AG10803 (cell line): Measurements from ENCODE around the gene CERS3.

Experiments used
- DNase-seq: peaks from one replicate; pipeline ENCODE4 v3.0.0; 2010; ENCODE audit warnings: low read depth
- H3K4me3 ChIP-seq: 2 replicates; pipeline ENCODE4 v1.5.1; 2011; ENCODE audit warnings: mild to moderate bottlenecking, low read length, control low read depth
- TF ChIP-seq, protein P1 (sequence below): conservative IDR thresholded peaks from 2 replicates; pipeline ENCODE4 v1.5.1; 2011; ENCODE audit warnings: mild to moderate bottlenecking, low read length, control low read depth, inconsistent platforms

Gene CERS3

DNA sequence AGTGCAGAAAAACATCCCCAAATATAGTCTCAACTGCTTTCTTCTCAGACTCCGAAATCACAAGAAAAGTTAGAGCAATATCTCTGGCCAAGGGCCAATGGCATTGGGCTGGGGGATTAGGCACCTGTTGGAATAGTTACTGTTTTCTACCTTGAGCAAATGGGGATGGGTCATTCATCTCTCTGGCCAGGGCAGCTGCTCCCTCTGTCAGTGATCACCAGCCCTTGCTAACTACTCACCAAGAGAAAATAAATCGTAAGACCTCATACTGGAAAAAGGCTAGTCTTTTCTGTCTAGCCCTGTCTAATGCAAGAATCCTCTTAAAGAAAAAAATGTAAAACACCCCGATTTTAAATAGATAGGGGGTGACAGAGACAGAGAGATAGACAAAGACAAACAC lies 10.9 kb downstream of the CERS3 start:
- no peak for DNase-seq
- TF ChIP-seq, protein P1, sequence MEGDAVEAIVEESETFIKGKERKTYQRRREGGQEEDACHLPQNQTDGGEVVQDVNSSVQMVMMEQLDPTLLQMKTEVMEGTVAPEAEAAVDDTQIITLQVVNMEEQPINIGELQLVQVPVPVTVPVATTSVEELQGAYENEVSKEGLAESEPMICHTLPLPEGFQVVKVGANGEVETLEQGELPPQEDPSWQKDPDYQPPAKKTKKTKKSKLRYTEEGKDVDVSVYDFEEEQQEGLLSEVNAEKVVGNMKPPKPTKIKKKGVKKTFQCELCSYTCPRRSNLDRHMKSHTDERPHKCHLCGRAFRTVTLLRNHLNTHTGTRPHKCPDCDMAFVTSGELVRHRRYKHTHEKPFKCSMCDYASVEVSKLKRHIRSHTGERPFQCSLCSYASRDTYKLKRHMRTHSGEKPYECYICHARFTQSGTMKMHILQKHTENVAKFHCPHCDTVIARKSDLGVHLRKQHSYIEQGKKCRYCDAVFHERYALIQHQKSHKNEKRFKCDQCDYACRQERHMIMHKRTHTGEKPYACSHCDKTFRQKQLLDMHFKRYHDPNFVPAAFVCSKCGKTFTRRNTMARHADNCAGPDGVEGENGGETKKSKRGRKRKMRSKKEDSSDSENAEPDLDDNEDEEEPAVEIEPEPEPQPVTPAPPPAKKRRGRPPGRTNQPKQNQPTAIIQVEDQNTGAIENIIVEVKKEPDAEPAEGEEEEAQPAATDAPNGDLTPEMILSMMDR = no peak
- H3K4me3 ChIP-seq = no peak overlapping the region

DNA sequence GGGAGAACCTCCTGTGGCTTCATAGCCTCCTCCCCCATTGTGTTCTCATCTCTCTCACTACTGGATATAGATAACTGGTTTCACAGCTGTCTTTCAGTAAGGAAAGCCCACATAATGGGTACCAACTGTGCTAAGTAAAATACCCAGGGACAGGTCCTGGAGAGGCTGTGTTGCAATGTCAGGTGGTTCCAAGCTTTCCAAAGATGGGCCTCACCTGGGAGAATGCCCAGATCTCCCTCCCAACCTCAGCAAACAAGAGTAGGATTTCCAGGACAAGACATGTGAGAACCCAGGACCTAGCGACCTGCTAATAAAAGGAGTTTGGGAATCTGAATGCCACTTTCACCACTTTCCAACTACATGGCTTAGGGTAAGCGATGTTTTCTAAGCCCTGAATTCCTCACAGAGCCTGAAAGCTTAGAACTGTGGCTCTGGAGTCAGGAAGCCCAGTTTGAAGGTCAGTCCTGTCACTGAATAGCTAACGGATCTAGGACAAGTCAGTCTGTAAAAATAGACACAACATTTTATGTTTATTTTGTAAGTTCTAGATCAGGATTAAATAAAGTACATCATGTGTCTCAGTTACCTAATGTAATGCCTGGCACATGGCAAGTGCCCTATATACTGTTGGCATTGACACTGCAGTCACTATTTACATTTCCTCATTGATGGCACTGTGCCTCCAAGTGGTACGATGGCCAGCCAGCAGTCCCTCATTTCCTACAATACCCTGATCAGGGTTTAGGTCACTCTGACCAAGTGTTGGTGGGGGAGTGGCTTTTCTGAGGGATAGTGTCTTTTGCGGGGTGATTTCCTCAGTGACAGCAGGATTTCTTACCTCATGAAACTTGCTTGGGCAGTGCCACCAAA lies 11.9 kb downstream of the CERS3 start:
- no peak for DNase-seq

DNA sequence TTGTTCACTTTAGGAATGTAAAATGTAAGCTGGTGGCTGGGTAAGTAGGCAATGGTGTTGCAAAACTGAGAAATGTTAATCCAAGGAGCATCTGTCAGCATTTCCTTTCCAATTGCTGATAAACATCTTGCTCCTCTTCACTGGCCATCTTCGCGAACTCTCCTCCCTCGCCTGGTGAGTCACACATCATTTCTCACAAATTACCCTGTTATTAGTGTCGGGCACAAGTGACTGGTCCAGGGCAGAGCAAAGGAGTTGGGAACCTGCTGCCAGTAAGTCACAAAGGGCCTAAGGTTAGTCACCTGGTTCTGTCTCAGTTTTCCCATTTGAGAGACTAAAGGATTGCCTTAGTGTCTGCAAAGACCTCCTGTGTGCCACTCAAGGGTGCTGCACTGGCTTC lies 13.0 kb downstream of the CERS3 start:
- DNase-seq = no peak
- no peak overlapping the region for H3K4me3 ChIP-seq
- TF ChIP-seq, protein P1 = no peak

More for the DNA sequence above, 11.9 kb downstream of the CERS3 start:
- H3K4me3 ChIP-seq = no peak overlapping the region
- TF ChIP-seq, protein P1 = no peak

DNA sequence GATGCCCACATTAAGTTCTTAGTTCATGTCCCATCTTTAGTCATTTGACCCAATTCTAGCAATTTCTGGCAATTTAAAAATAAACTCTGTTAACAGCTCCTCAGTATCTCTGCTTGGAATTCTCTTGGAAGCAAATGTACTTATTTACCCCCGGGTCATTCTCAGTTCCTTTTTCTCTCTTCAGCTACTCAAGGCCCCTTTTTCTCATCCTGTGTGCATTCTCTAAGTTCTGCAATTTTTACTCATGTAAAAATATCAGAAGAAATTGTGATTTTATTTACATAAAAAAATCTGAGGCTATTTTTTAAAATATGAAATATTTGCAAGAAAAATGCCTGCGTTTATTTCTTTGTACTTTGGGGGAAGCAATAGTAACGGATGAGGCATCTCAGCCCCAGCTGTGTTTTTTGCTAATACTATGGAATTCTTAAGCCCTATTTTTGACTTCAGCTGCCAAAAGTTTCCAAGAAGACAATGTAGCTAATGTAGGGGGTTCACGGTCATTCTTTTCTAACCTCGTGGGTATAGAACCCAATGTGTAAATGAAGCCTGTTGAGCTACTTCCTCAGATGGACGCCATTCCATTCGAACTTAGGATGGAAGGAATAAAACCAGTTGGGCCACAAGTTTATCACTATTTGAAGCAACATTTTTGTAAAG lies 20.0 kb downstream of the CERS3 start:
- TF ChIP-seq, protein P1 = no peak
- DNase-seq = no peak
- H3K4me3 ChIP-seq = no peak overlapping the region

DNA sequence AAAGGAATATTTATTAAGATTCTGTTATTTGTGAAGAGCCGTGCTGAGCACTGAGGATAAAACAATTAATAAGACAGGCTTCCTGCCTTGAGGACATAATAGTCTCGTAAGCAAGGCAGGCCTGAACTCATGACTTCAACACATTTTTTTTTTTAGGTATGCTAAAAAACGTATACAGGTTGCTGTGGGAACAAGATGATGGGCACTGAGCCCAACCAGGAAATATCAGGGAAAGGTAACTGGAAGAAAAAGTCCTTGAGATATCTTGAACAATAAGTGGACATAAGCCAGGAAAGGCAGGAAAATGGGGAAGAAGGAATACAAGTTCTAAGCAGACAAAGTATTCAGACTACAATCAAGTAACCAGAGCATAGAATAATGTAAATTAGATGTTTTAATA lies 26.1 kb downstream of the CERS3 start:
- DNase-seq = no peak
- H3K4me3 ChIP-seq = no peak overlapping the region
- TF ChIP-seq, protein P1 = no peak

DNA sequence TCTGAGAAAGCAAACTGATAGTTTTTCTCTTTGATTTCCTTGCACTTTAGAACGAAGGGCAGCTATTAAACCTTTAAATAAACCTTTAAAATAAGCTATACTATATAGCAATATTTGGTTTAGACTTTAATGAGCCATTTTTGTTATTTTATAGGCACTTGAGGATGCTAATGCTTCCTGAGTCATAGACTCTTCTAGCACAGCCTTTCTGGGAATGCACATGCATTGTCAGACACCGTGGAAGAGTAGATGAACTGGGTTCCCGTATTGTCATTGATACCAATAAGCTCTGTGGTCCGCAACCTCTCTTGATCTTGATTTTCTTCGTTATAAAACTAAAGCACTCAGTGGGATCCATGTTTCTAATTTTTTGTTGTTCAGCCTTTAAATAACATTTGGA lies 27.6 kb downstream of the CERS3 start:
- TF ChIP-seq, protein P1 = no peak
- no peak for DNase-seq
- no peak overlapping the region for H3K4me3 ChIP-seq
